GM18508 (cell line): ENCODE results near the gene PRMT7.
A peak's percentile ranks its signal among the peaks of the same experiment; 100 is the strongest.

Experiments
- ATAC-seq: cut with Tn5 transposase; IDR thresholded peaks from one replicate; pipeline ENCODE4 v1.9.1; 2021; ENCODE audit warnings: moderate number of reproducible peaks; ENCODE audit not compliant: insufficient read depth, unreplicated experiment

PRMT7 gene, protein sequence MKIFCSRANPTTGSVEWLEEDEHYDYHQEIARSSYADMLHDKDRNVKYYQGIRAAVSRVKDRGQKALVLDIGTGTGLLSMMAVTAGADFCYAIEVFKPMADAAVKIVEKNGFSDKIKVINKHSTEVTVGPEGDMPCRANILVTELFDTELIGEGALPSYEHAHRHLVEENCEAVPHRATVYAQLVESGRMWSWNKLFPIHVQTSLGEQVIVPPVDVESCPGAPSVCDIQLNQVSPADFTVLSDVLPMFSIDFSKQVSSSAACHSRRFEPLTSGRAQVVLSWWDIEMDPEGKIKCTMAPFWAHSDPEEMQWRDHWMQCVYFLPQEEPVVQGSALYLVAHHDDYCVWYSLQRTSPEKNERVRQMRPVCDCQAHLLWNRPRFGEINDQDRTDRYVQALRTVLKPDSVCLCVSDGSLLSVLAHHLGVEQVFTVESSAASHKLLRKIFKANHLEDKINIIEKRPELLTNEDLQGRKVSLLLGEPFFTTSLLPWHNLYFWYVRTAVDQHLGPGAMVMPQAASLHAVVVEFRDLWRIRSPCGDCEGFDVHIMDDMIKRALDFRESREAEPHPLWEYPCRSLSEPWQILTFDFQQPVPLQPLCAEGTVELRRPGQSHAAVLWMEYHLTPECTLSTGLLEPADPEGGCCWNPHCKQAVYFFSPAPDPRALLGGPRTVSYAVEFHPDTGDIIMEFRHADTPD

DNA sequence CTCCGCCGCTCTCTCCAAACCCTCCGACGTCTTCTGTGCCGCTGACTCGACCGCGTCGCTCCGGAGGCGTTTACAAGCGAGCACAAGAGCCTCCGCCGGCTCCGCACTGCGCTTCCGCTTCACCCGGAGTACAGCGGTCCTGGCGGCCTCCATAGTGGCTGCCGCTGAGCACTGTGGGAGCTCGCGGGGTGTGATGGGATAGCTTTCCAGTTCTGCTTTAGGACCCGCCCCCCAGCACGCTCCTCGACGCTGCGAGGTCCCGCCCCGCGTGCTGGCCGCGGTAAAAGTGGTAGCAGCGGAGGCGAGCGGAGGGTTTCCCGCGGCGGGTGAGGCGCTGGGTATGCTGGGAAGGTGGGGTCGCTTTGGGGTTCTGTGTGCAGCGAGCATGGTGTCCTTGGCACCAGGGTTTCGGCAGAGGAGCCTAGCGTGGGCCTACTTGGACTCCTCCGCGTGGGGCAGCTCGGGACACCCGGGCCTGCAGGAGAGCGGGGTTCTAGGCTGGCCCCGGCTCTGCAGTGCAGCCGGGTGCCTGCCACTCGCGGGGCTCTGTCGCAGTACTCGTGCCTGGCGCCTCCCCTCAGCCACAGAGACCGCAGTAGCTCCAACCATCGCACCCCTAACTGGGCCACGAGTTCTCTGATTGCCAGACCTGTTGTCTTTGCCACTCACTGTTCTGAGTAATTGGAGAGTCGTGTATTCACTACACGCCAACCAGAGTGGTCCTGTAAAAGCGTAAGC lies at the start of gene PRMT7, which contains the start of gene SLC7A6OS:
TSS of gene PRMT7 (plus strand) at position 246 of the 738 bp plus-strand sequence. CDS start 4,961 bp downstream, outside the sequence.
TSS of gene SLC7A6OS (minus strand) at position 173 of the 738 bp plus-strand sequence. CDS start at position 153, 20 bp downstream.
- peak; percentile 78 for ATAC-seq

DNA sequence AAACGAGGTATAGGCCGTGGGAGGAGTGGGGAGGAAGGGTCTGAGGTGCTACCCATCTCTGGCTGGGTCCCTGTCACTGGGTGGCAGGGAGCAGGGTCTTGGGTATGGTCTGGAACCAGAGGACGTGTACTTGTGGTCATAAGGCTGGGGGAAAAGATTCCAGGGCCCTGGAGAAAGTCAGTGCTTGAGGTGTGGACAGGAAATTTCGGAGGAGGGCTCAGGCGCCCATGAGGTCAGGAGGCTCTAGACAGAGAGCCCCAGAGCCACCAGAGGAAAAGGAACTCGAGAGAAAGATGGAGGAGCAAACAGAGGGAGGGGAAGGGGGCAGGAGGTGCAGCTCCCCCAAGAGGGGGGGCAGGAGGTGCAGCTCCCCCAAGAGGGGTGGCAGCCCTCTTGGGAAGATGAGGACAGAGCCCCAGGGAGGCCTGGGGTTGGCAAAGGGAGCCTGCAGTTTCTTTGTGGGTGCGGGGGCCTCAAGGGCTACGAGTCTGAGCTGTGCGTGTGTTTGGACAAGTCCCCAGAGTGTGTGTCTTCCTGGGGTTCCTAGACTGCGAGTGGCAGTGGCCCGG lies 47.2 kb upstream of the PRMT7 start:
- no peak for ATAC-seq

DNA sequence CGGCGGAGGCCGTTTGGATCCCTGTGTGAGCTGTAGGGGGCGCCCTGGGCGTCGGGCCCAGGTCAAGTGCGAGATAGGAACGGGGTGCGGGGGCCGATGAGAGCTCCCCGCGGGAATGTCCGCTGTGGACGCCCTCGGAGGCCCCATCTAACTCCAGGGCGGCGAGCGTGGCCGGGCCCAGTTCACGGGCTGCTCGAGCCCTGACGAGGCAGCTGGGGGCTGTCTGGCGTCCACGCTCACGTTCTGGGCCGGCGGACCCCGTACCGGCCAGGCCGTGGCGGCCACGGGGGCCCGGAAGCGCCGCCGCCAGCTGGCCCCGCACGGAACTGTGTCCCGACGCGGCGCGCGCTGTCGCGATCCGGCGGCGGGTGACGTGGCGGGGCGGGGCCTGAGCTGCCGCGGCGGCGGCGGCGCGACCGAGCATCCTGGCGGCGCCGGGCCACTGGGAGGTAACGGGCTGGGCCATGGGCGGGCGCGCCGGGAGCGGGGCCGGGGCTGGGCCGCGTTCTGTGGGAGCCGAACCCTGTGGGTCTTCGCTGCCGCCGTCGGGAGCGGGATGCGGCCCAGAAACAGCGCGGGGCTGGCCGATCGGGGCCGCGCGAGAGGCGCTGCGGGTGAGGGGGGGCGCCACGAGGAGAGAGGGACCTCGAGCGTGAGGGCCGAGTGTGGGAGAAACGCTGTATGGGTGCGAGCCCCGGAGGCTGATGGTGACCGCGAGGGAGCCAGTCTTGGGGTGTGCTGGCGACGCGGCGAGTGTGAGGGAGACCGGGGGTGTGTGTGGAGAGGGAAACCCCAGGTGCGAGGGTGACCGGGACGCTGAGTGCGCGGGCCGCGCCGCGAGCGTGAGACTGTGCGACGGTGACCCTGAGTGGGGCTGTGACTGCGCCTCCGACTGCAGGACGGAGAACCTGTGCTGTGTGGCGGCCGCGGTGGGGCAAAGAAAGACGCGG lies 46.4 kb upstream of the PRMT7 start, which contains the start of gene SLC7A6:
TSS of gene SLC7A6 (plus strand) at position 399 of the 950 bp plus-strand sequence. CDS start 10,201 bp downstream, outside the sequence.
- ATAC-seq: no peak

DNA sequence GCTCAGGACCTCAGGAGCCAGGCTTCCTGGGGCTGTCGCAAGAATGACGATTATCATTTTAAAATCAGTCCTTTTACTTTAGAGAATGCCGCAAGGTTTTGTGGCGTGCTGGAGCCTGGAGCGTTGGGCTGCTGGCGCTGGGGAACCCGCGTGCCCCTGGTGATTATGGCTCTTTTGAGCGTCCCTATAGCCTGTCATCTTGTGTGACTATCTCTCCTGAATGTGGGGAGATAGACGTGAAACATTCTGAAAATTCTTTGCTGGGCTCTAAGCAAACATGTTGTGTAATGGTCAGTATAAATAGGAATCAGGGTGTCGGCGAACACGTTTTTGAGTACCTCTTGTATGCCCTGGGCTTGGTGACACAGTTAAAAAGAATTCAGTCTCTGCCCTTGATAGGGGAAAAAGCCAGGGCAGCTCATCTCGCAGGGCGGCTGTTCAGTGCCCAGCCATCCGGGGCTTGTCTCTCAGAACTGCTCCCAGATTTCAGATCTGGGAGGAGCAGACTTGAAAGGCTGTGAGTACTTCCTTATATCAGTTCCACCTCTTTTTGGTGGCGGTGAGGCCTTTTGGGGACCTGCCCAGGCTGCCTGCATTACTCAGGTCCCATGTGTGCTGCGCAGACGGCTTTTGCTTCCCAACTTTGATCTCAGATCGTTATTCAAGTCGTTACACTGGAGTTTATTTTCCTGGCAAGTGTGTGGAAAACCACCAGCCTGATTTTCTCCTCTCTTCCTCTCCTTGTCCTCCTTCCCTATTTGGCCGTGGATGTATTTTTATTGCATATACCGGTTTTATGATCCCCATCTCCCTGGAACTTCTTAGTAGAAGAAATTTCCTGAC lies 45.5 kb upstream of the PRMT7 start:
- ATAC-seq: no peak

DNA sequence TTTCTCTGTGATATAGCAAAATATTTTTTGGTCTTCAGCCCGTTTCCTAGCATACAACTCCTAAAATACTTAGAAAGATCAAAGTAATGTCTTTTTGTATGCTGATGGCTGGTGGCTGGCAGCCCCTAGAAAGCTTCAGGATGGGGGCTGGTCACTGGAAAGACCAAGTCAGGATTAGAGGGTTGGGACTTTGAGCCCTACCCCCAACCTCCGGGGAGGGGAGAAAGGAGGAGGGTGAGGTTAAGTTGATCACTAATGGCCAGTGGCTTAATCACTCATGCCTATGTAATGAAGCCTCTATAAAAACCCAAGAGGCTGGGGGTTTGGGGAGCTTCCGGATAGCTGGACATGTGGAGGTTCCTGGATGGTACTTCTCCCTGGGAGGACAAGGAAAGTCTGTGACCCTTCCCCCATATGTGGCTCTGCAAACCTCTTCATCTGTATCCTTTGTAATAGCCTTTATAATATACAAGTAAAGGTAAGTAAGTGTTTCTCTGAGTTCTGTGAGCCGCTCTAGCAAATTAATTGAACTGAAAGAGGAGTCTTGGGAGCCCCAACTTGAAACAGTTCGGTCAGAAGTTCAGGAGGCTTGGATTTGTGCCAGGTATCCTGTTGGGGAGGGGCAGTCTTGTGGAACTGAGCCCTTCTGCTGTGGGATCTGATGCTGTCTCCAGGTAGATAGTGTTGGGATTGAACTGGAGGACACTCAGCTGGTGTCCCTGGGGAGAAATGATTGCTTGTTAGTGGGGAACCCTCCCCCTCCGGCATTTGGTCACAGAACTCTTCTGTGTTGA lies 43.0 kb upstream of the PRMT7 start:
- ATAC-seq: no peak

DNA sequence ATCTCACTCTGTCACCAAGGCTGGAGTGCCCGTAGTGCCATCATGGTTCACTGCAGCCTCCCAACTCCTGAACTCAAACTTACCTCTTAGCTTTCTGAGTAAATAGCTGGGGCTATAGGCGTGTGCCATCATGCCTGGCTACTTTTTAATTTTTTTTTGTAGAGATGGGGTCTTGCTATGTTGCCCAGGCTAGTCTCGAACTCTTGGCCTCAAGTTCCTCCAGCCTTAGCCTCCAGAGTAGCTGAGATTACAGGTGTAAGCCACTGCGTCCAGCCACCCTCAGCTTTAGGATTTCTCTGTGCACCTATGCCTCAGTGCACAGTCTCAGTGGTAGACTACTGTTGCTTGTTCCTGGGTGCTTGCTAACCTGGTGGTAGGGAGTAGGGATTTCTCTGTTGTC lies 41.0 kb upstream of the PRMT7 start:
- no peak for ATAC-seq

DNA sequence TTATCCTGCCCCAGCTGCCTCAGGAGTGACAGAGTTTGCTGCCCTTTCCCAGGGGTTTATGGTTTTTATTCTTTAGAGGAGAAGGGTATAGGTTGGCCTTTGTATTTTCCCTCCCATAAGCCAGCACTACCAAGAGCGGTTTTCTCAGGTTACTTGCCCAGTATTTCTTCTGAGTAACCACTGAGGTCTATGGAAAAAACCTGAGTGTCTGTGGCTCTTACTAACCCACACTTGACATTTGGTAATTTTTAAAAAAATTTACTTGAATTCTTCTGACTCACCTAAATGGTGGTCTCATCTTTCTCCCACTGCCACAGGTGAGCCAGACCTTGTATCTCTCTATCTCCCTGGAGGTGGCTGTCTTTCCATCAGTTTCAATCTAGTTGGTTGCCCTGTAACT lies 40.5 kb upstream of the PRMT7 start:
- no peak for ATAC-seq

DNA sequence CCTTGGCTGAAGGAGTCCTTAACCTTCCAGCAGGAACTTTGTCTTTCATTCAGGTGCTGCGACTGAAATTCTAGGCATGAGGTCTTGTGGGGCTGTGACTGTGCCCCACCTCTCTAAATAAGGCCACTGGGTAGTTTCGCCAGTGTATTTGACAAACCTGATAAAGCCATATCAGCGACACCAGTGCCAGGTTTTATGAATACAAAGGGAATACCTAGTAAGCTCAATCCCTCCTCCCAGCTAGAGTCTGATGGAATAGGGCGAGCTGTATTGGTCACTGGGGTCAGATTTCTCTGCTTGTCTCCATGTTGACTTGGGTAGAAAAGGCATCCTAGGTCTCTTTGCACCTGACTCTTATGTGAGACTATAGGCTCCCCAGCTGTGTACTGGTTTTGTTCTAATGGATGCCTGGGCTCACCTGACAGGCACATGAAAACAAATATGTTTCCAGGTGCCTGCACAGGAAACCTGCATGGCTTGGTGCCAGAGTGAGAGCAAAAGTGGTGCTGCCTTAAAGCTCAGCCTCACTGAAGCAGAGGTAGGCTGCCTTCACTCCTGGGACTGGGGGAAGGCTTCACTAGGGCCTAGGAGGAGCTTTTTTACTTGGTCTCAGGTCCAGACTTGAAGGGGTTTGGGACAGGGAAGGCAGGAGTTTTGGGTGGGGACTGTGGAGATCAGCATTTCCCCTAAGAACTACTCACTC lies 38.2 kb upstream of the PRMT7 start:
- no peak for ATAC-seq

DNA sequence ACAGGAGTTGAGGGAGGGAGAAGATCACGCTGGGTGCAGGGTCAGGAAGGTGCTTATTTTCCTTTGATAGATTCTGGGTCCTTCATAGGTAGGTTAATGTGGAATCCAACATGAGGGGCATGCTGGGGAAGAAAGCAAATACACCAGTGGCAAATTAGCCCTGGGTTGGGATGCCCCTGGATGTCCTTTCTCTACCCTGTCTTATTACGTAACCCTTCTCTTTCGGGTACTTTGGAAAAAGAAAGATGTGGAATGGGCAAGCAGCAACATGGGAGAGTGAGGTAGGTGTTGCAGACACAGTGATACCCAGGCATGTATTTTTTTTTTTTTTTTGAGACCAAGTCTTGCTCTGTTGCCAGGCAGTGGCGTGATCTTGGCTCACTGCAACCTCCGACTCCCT lies 37.4 kb upstream of the PRMT7 start:
- no peak for ATAC-seq

DNA sequence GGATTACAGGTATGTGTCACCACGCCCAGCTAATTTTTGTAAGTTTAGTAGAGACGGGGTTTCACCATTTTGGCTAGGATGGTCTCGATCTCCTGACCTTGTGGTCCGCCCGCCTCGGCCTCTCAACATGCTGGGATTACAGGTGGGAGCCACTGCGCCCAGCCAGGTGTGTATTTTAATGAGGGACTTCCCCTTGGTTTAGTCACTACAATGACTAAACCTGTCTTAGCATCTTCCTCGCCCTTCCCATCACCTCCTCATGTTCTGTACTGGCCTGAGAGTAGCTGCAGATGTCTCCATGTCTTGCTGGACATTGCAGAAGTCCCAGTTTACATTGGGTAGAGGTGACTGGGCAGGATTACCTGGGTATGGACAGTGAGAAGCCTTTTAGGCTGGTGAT lies 36.9 kb upstream of the PRMT7 start:
- no peak for ATAC-seq

DNA sequence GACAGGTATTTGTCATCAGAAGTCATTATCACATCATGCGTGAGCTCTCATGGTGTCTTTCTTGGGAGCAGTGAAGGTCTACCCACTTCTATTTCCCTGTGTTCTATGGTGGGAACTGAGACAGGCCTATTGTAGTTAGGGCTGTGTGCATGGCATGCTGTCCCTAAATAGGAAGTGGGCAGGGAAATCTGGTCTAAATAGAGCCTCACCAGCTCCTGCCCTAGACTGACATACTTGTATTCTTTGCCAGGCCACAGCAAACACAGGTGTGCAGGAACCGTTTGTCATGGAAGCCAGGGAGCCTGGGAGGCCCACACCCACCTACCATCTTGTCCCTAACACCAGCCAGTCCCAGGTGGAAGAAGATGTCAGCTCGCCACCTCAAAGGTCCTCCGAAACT lies 36.4 kb upstream of the PRMT7 start:
- no peak for ATAC-seq

DNA sequence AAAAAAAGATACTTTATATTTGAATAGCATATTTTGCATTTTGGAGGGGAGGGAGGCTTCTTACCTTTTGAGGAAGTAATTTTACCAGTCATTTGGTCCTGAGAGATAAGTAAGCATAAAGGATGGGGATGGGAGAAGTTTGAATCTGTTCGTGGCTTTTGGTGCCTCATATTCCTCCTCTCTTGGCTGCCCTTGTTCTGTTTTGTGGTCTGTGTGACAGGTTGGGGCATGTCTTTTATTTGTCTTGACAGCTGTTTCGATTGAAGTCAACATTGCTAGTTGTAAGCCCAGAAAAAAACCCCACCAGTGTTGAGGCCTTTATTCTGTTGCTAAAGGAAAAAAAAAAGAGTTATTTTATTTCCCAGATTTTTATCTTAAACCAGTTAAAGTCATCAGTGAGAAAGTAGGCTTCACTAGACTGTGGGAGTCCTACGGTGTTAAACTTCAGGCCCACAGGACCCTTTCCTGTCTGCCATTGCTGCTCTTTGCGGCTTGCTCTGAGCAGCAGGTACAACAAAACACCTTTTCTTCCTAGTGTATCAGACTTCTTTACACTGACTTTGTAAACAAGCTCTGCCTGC lies 35.1 kb upstream of the PRMT7 start:
- no peak for ATAC-seq

DNA sequence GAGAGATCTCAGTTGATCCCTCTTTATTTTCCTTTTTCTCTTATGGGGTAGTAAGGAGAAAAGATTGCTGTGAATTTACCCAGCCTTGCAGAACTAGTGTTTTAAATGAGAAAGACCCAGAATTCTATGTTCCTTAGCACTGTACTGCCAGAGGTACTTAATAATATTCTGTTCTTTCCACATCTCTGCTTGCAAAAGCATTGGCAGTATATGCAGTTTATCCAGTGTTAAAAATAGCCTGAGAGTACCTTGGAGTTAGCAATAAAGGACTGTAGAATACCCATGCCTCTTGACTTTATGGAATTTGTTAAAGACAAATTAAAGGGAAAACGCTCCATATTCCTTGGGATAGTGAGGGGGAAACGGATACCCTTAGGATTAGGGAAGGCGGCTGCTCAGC lies 34.6 kb upstream of the PRMT7 start:
- no peak for ATAC-seq

DNA sequence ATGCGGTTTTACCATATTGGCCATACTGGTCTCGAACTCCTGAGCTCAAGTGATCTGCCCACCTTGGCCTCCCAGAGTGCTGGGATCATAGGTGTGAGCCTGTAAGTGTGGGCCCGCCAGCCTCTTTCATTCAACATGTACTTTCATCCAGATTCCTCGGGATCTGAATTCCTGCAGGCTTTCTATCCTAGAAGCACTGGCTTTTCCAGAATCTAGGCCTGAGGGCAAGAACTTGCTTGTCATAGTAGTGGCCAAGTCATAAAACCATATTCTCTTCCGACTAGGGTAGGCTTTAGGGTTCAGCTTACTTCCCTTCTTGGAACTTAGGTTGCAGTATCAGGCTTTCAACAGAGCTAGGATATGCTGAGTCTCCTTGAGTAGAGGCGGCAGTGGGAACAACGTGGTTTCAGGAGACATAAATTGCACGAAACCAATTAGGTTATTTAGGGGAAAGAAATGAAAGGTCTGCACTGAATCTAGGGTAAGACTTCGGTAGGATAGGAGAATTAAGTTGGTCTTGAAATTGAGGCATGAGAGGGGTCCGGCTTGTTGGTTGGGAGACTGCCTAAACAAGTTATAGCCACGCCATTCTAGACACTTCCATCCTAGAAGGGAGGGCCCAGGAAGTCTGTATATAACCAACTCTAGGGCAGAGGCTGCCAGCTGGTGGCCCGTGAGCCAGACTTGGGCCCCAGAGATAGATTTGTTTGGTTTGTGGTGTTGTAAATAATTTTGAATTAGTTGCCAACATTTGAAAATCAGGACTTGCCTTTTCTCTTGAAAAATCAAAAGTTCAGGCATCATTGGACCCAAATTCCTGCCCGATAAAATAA lies 30.9 kb upstream of the PRMT7 start:
- ATAC-seq: no peak

DNA sequence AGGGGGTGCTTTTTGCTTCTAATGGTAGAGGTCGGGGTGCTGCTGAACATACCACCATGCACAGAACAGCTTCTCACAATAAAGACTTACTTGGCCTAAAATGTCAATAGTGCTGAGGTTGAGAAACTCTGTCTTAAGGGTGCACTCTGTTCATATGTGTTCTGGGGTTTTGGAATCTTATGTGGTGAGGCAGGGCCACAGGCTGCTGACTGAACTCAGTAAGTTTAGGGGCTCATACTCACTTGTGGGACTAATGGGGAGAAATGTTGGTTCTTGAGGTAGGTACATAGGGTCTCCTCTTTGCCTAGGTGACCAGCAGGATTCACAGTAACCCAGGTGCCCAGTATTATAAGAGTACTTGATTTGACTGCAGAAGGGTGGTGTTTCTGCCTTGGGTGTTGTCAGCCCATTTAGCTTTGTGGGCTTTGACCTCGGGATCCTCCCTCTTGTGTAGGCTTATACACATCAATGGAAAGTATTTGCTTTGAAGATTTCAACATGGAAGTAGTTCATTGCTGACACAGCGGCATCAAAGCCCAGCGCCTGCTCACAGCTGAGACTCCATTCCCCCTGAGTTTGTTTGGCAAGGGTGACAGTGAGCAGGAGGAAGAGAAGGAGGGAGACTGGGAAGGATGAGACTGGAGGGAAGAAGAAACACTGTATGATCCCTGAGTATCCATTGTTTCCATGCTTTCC lies 29.3 kb upstream of the PRMT7 start:
- ATAC-seq: no peak
